WTC11 (cell line): ENCODE data around the gene SND1. TPM values are rescaled to one million over a fixed set of nuclear protein-coding genes. Genes with fewer than 3 reads are reported as not detected.
A peak's percentile ranks its signal among the peaks of the same experiment; 100 is the strongest.

Source experiments
- ATAC-seq: fragments of 200-7000 bp; cut with Tn5 transposase; 2 replicates; pipeline ENCODE4 v1.10.0; 2021; ENCODE audit warnings: mild to moderate bottlenecking, moderate library complexity
- CTCF ChIA-PET: fragments of 300-600 bp; sonication (Branson Sonifier 250); formaldehyde crosslinking; loops from one replicate; lab custom pipeline; 2021; ENCODE audit warnings: antibody characterized with exemption; lab: Charles Lee
- POLR2A ChIA-PET: fragments of 350-600 bp; sonication (Branson Sonifier 250); formaldehyde crosslinking; loops from one replicate; lab custom pipeline; 2021; ENCODE audit warnings: antibody characterized with exemption; lab: Charles Lee
- DNase-seq: peaks from one replicate; pipeline ENCODE4 v3.0.0; 2021; ENCODE audit warnings: low spot score
- H3K27ac Mint-ChIP-seq: 2 replicates; pipeline ENCODE4 v1.8.0; 2021; ENCODE audit warnings: mixed read lengths
- H3K27me3 Mint-ChIP-seq: 2 replicates; pipeline ENCODE4 v1.8.0; 2021; ENCODE audit warnings: low read depth, mild to moderate bottlenecking, moderate library complexity, mixed read lengths
- H3K36me3 Mint-ChIP-seq: 2 replicates; pipeline ENCODE4 v1.8.0; 2021; ENCODE audit warnings: mixed read lengths
- H3K4me1 Mint-ChIP-seq: 2 replicates; pipeline ENCODE4 v1.8.0; 2022; ENCODE audit warnings: mixed read lengths
- H3K4me3 Mint-ChIP-seq: 2 replicates; pipeline ENCODE4 v1.8.0; 2021; ENCODE audit warnings: mild to moderate bottlenecking, moderate library complexity, mixed read lengths
- H3K9me3 Mint-ChIP-seq: 2 replicates; pipeline ENCODE4 v1.8.0; 2021; ENCODE audit warnings: mixed read lengths
- CBFB ChIP-seq: sonication (generic); formaldehyde crosslinking; IDR thresholded peaks from 2 replicates; pipeline ENCODE4 v1.8.1; 2022; ENCODE audit warnings: mild to moderate bottlenecking, low read depth, missing genetic modification reagents
- FOXK1 ChIP-seq: sonication (generic); formaldehyde crosslinking; IDR thresholded peaks from 2 replicates; pipeline ENCODE4 v1.8.0; 2022; ENCODE audit warnings: mild to moderate bottlenecking, moderate library complexity, missing genetic modification reagents
- JAZF1 ChIP-seq: fragments of 250-450 bp; sonication (Bioruptor Pico); IDR thresholded peaks from 2 replicates; pipeline ENCODE4 v1.9.0; 2021; ENCODE audit warnings: moderate library complexity, mild to moderate bottlenecking, inconsistent platforms
- KAT7 ChIP-seq: sonication (generic); formaldehyde crosslinking; IDR thresholded peaks from 2 replicates; pipeline ENCODE4 v1.8.1; 2023; ENCODE audit warnings: missing genetic modification reagents, mild to moderate bottlenecking, borderline replicate concordance
- ZNF232 ChIP-seq: sonication (generic); formaldehyde crosslinking; IDR thresholded peaks from 2 replicates; pipeline ENCODE4 v1.8.0; 2022; ENCODE audit warnings: mild to moderate bottlenecking, missing genetic modification reagents
- ZNF396 ChIP-seq: fragments of 250-450 bp; sonication (Bioruptor Pico); IDR thresholded peaks from 2 replicates; pipeline ENCODE4 v1.8.0; 2021; ENCODE audit warnings: mild to moderate bottlenecking, moderate library complexity, borderline replicate concordance
- total RNA-seq: library from RNA; stranded (reverse); gene quantifications from 3 replicates; pipeline ENCODE4 v1.2.3, GENCODE V29; 2021
- TF ChIP-seq, protein P1 (sequence below): sonication (generic); formaldehyde crosslinking; IDR thresholded peaks from 2 replicates; pipeline ENCODE4 v1.8.1; 2023; ENCODE audit warnings: mild to moderate bottlenecking, missing genetic modification reagents, borderline replicate concordance
- TF ChIP-seq, protein P2 (sequence below): sonication (generic); formaldehyde crosslinking; IDR thresholded peaks from 2 replicates; pipeline ENCODE4 v1.8.0; 2022; ENCODE audit warnings: mild to moderate bottlenecking, missing genetic modification reagents
- TF ChIP-seq, protein P3 (sequence below): sonication (generic); formaldehyde crosslinking; IDR thresholded peaks from 2 replicates; pipeline ENCODE4 v1.8.1; 2022; ENCODE audit warnings: low read depth, missing genetic modification reagents, borderline replicate concordance
- TF ChIP-seq, protein P4 (sequence below): sonication (generic); formaldehyde crosslinking; IDR thresholded peaks from 2 replicates; pipeline ENCODE4 v1.8.1; 2023; ENCODE audit warnings: mild to moderate bottlenecking, missing genetic modification reagents, moderate library complexity
- TF ChIP-seq, protein P5 (sequence below): fragments of 200-600 bp; IDR thresholded peaks from 2 replicates; pipeline ENCODE4 v1.8.0; 2022; ENCODE audit warnings: antibody characterized with exemption
- TF ChIP-seq, protein P6 (sequence below): sonication (generic); formaldehyde crosslinking; IDR thresholded peaks from 2 replicates; pipeline ENCODE4 v1.8.0; 2023; ENCODE audit warnings: missing genetic modification reagents, mild to moderate bottlenecking, borderline replicate concordance
- TF ChIP-seq, protein P7 (sequence below): sonication (generic); formaldehyde crosslinking; IDR thresholded peaks from 2 replicates; pipeline ENCODE4 v1.8.0; 2022; ENCODE audit warnings: mild to moderate bottlenecking, missing genetic modification reagents
- TF ChIP-seq, protein P8 (sequence below): sonication (generic); formaldehyde crosslinking; IDR thresholded peaks from 2 replicates; pipeline ENCODE4 v1.8.0; 2022; ENCODE audit warnings: mild to moderate bottlenecking, missing genetic modification reagents
- TF ChIP-seq, protein P9 (sequence below): sonication (generic); formaldehyde crosslinking; IDR thresholded peaks from 2 replicates; pipeline ENCODE4 v1.8.1; 2022; ENCODE audit warnings: mild to moderate bottlenecking, moderate library complexity, missing genetic modification reagents

SND1 gene
- total RNA-seq, 1 experiment from 2014 or later, result 261 TPM

DNA sequence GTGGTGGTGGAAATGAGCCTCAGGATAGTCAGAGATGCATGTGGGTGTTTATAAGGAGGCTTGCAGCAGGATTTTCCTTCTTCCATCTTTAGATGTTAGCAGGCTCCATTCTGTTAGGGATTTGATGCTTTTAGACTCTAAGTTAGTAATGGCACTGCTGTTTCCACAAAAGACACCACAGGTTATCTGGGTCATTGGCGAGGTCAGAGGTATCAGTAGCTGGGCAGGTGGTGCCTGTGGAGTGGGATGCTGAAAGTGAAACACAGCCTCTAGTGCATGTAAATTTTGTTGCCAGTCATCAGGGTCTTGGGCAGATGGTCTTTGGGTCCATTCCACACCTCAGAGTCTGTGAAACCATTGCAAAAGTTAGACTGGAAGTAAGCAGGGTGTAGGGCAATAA, 33.2 kb upstream of the SND1 start (continued):
- no peak for TF ChIP-seq FOXK1 (CRISPR knock-in tag)
- TF ChIP-seq, protein P1, sequence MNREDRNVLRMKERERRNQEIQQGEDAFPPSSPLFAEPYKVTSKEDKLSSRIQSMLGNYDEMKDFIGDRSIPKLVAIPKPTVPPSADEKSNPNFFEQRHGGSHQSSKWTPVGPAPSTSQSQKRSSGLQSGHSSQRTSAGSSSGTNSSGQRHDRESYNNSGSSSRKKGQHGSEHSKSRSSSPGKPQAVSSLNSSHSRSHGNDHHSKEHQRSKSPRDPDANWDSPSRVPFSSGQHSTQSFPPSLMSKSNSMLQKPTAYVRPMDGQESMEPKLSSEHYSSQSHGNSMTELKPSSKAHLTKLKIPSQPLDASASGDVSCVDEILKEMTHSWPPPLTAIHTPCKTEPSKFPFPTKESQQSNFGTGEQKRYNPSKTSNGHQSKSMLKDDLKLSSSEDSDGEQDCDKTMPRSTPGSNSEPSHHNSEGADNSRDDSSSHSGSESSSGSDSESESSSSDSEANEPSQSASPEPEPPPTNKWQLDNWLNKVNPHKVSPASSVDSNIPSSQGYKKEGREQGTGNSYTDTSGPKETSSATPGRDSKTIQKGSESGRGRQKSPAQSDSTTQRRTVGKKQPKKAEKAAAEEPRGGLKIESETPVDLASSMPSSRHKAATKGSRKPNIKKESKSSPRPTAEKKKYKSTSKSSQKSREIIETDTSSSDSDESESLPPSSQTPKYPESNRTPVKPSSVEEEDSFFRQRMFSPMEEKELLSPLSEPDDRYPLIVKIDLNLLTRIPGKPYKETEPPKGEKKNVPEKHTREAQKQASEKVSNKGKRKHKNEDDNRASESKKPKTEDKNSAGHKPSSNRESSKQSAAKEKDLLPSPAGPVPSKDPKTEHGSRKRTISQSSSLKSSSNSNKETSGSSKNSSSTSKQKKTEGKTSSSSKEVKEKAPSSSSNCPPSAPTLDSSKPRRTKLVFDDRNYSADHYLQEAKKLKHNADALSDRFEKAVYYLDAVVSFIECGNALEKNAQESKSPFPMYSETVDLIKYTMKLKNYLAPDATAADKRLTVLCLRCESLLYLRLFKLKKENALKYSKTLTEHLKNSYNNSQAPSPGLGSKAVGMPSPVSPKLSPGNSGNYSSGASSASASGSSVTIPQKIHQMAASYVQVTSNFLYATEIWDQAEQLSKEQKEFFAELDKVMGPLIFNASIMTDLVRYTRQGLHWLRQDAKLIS (CRISPR knock-in tag), result no peak
- TF ChIP-seq, all 79 proteins: peak for 0

DNA sequence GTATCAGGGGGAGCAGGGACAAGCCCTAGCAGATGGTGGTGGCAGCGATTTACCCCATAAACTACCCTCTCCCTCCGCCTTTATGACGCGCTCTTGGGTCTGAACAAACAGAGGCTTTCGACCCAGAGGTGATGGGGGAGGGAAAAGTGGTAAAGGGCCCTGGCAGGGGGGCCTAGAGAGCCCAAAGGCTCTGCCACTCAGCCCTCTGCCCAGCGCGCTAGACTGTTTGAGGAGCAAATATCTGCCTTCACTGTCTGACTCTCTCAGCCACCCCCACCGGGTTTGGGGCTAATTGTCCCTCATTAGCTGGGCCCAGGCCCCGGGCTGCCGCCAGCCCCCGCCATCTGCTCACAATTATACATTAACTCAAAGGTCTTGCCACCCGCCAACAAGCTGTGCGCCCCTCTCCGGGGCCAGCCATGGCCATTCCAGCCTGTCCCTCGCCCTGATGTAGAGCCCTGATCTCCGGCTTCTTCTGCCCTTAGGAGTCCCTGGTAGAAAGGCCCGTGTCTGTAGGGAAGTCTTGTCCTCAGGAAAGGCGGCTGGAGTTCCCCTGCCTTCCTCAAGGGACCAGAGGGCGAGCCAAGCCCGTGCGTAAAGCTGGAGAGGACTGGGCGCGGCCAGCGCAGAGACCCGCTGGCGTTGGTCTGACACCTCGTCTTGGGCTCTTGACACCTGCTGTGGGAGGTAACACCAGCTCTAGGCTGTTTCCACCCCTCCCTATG, 32.2 kb upstream of the SND1 start:
- POLR2A ChIA-PET, result interaction anchor here (0.5 to 1.7 kb wide), 3 partner anchors 32 to 36 kb away, joined by 5 to 9 read pairs (median 5); partner anchors contain the start of genes ARF5 and GCC1
- 0 out of 2 replicates have a peak, but pooled peaks have one; percentile 27 for TF ChIP-seq KAT7 (CRISPR knock-in tag)
- TF ChIP-seq, protein P2, sequence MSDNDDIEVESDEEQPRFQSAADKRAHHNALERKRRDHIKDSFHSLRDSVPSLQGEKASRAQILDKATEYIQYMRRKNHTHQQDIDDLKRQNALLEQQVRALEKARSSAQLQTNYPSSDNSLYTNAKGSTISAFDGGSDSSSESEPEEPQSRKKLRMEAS (CRISPR knock-in tag), result peak; percentile 20; the same call in 1 of the 2 replicates
- TF ChIP-seq, protein P3, sequence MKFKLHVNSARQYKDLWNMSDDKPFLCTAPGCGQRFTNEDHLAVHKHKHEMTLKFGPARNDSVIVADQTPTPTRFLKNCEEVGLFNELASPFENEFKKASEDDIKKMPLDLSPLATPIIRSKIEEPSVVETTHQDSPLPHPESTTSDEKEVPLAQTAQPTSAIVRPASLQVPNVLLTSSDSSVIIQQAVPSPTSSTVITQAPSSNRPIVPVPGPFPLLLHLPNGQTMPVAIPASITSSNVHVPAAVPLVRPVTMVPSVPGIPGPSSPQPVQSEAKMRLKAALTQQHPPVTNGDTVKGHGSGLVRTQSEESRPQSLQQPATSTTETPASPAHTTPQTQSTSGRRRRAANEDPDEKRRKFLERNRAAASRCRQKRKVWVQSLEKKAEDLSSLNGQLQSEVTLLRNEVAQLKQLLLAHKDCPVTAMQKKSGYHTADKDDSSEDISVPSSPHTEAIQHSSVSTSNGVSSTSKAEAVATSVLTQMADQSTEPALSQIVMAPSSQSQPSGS (CRISPR knock-in tag), result no peak
- TF ChIP-seq, protein P4, sequence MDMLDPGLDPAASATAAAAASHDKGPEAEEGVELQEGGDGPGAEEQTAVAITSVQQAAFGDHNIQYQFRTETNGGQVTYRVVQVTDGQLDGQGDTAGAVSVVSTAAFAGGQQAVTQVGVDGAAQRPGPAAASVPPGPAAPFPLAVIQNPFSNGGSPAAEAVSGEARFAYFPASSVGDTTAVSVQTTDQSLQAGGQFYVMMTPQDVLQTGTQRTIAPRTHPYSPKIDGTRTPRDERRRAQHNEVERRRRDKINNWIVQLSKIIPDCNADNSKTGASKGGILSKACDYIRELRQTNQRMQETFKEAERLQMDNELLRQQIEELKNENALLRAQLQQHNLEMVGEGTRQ (CRISPR knock-in tag), result 0 out of 2 replicates have a peak, but pooled peaks have one; percentile 8
- TF ChIP-seq ZNF232 (CRISPR knock-in tag), result no peak
- TF ChIP-seq CBFB (CRISPR knock-in tag), result no peak
- TF ChIP-seq, protein P5, sequence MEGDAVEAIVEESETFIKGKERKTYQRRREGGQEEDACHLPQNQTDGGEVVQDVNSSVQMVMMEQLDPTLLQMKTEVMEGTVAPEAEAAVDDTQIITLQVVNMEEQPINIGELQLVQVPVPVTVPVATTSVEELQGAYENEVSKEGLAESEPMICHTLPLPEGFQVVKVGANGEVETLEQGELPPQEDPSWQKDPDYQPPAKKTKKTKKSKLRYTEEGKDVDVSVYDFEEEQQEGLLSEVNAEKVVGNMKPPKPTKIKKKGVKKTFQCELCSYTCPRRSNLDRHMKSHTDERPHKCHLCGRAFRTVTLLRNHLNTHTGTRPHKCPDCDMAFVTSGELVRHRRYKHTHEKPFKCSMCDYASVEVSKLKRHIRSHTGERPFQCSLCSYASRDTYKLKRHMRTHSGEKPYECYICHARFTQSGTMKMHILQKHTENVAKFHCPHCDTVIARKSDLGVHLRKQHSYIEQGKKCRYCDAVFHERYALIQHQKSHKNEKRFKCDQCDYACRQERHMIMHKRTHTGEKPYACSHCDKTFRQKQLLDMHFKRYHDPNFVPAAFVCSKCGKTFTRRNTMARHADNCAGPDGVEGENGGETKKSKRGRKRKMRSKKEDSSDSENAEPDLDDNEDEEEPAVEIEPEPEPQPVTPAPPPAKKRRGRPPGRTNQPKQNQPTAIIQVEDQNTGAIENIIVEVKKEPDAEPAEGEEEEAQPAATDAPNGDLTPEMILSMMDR, result no peak
- TF ChIP-seq, protein P6, sequence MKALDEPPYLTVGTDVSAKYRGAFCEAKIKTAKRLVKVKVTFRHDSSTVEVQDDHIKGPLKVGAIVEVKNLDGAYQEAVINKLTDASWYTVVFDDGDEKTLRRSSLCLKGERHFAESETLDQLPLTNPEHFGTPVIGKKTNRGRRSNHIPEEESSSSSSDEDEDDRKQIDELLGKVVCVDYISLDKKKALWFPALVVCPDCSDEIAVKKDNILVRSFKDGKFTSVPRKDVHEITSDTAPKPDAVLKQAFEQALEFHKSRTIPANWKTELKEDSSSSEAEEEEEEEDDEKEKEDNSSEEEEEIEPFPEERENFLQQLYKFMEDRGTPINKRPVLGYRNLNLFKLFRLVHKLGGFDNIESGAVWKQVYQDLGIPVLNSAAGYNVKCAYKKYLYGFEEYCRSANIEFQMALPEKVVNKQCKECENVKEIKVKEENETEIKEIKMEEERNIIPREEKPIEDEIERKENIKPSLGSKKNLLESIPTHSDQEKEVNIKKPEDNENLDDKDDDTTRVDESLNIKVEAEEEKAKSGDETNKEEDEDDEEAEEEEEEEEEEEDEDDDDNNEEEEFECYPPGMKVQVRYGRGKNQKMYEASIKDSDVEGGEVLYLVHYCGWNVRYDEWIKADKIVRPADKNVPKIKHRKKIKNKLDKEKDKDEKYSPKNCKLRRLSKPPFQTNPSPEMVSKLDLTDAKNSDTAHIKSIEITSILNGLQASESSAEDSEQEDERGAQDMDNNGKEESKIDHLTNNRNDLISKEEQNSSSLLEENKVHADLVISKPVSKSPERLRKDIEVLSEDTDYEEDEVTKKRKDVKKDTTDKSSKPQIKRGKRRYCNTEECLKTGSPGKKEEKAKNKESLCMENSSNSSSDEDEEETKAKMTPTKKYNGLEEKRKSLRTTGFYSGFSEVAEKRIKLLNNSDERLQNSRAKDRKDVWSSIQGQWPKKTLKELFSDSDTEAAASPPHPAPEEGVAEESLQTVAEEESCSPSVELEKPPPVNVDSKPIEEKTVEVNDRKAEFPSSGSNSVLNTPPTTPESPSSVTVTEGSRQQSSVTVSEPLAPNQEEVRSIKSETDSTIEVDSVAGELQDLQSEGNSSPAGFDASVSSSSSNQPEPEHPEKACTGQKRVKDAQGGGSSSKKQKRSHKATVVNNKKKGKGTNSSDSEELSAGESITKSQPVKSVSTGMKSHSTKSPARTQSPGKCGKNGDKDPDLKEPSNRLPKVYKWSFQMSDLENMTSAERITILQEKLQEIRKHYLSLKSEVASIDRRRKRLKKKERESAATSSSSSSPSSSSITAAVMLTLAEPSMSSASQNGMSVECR (CRISPR knock-in tag), result 0 out of 2 replicates have a peak, but pooled peaks have one; percentile 46
- no peak for TF ChIP-seq JAZF1 (CRISPR knock-in tag)
- TF ChIP-seq, protein P7, sequence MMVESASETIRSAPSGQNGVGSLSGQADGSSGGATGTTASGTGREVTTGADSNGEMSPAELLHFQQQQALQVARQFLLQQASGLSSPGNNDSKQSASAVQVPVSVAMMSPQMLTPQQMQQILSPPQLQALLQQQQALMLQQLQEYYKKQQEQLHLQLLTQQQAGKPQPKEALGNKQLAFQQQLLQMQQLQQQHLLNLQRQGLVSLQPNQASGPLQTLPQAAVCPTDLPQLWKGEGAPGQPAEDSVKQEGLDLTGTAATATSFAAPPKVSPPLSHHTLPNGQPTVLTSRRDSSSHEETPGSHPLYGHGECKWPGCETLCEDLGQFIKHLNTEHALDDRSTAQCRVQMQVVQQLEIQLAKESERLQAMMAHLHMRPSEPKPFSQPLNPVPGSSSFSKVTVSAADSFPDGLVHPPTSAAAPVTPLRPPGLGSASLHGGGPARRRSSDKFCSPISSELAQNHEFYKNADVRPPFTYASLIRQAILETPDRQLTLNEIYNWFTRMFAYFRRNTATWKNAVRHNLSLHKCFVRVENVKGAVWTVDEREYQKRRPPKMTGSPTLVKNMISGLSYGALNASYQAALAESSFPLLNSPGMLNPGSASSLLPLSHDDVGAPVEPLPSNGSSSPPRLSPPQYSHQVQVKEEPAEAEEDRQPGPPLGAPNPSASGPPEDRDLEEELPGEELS (CRISPR knock-in tag), result 0 out of 2 replicates have a peak, but pooled peaks have one; percentile 17
- TF ChIP-seq ZNF396 (CRISPR knock-in tag), result no peak
- TF ChIP-seq, protein P8, sequence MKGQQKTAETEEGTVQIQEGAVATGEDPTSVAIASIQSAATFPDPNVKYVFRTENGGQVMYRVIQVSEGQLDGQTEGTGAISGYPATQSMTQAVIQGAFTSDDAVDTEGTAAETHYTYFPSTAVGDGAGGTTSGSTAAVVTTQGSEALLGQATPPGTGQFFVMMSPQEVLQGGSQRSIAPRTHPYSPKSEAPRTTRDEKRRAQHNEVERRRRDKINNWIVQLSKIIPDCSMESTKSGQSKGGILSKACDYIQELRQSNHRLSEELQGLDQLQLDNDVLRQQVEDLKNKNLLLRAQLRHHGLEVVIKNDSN, result no peak
- TF ChIP-seq, protein P9, sequence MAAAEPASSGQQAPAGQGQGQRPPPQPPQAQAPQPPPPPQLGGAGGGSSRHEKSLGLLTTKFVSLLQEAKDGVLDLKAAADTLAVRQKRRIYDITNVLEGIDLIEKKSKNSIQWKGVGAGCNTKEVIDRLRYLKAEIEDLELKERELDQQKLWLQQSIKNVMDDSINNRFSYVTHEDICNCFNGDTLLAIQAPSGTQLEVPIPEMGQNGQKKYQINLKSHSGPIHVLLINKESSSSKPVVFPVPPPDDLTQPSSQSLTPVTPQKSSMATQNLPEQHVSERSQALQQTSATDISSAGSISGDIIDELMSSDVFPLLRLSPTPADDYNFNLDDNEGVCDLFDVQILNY (CRISPR knock-in tag), result no peak
- TF ChIP-seq, all 79 proteins: peak for 5

More for the DNA sequence above, 32.2 kb upstream of the SND1 start:
- no peaks in the 10 kb centered on the region for H3K9me3 Mint-ChIP-seq
- DNase-seq, result peak; percentile 66
- CTCF ChIA-PET, result interaction anchor here (0.5 to 3.0 kb wide), 14 partner anchors 9 to 173 kb away, joined by 3 to 89 read pairs (median 4); partner anchors contain the start of gene ARF5
- peak; percentile 86 for ATAC-seq
- H3K36me3 Mint-ChIP-seq, result no peaks in the 10 kb centered on the region
- peaks cover 87% of the 10 kb centered on the region for H3K27me3 Mint-ChIP-seq
- no peak overlapping the region for H3K27ac Mint-ChIP-seq
- H3K4me1 Mint-ChIP-seq, result peaks cover 17% of the 10 kb centered on the region
- peak overlapping the region; percentile 89 for H3K4me3 Mint-ChIP-seq
